K562 (cell line): ENCODE measurements around the gene PAFAH1B2. TPM values are rescaled to one million over a fixed set of nuclear protein-coding genes. Genes with fewer than 3 reads are reported as not detected.

ENCODE experiments used
- BCOR ChIP-seq: fragments of 450-650 bp; IDR thresholded peaks from 2 replicates; pipeline ENCODE4 v1.6.1; 2016
- DACH1 ChIP-seq: fragments of 450-650 bp; IDR thresholded peaks from 2 replicates; pipeline ENCODE4 v1.6.1; 2018; ENCODE audit not compliant: partially characterized antibody
- E2F1 ChIP-seq: sonication (generic); formaldehyde crosslinking; IDR thresholded peaks from 2 replicates; pipeline ENCODE4 v1.8.1; 2023; ENCODE audit warnings: mild to moderate bottlenecking, missing genetic modification reagents, moderate library complexity
- GABPB1 ChIP-seq: sonication (generic); formaldehyde crosslinking; IDR thresholded peaks from 2 replicates; pipeline ENCODE4 v1.8.0; 2022; ENCODE audit warnings: mild to moderate bottlenecking, missing genetic modification reagents
- KDM2B ChIP-seq: fragments of 250-450 bp; sonication (Bioruptor Pico); IDR thresholded peaks from 2 replicates; pipeline ENCODE4 v1.8.0; 2021; ENCODE audit warnings: mild to moderate bottlenecking, moderate library complexity
- KHSRP ChIP-seq: fragments of 450-650 bp; IDR thresholded peaks from 2 replicates; pipeline ENCODE4 v1.6.1; 2017
- MCM2 ChIP-seq: fragments of 450-650 bp; IDR thresholded peaks from 2 replicates; pipeline ENCODE4 v1.6.1; 2017; ENCODE audit warnings: low read depth, mild to moderate bottlenecking
- MEF2A ChIP-seq: IDR thresholded peaks from 2 replicates; pipeline ENCODE4 v1.6.1; 2011; ENCODE audit warnings: low read depth, mild to moderate bottlenecking, low read length, moderate library complexity; ENCODE audit not compliant: control insufficient read depth
- NFE2 ChIP-seq: IDR thresholded peaks from 2 replicates; pipeline ENCODE4 v1.6.1; 2014; ENCODE audit warnings: antibody characterized with exemption, low read depth
- PKNOX1 ChIP-seq: fragments of 450-650 bp; IDR thresholded peaks from 2 replicates; pipeline ENCODE4 v1.6.1; 2016
- SMAD1 ChIP-seq: fragments of 150-350 bp; IDR thresholded peaks from 2 replicates; pipeline ENCODE4 v1.6.1; 2014; ENCODE audit warnings: low read length, low read depth; ENCODE audit not compliant: partially characterized antibody
- SRSF9 ChIP-seq: fragments of 200-400 bp; formaldehyde crosslinking; IDR thresholded peaks from 2 replicates; pipeline ENCODE4 v1.6.1; 2017; ENCODE audit warnings: low read depth, low read length, borderline replicate concordance
- TFAP4 ChIP-seq: sonication (generic); formaldehyde crosslinking; IDR thresholded peaks from 2 replicates; pipeline ENCODE4 v1.8.0; 2022; ENCODE audit warnings: missing genetic modification reagents, mild to moderate bottlenecking, moderate library complexity, borderline replicate concordance
- U2AF1 ChIP-seq: fragments of 200-400 bp; formaldehyde crosslinking; optimal IDR thresholded peaks from 2 replicates; pipeline ENCODE3; 2017; ENCODE audit warnings: mild to moderate bottlenecking, low read depth, low read length, moderate library complexity
- ZNF436 ChIP-seq: fragments of 250-450, 450-650 bp; sonication (Bioruptor Pico); formaldehyde crosslinking; IDR thresholded peaks from 2 replicates; pipeline ENCODE4 v1.7.0; 2020; ENCODE audit warnings: mild to moderate bottlenecking
- polyA plus RNA-seq, 8 experiments: library from polyadenylated mRNA; depleted of rRNA in 4 of 8; stranded (reverse) in 5 of 8; unstranded in 3 of 8; fragments of >200 nt; fragmentation: Nextera tagmentation in 2 of 8; fragmentation: Illumina TruSeq in 1 of 8; extraction: Ambion mirVana in 2 of 8; extraction: Trizol in 1 of 8; gene quantifications; 2 replicates each; pipeline versions ENCODE4 v1.2.1 to v1.2.3, GENCODE V29; 2011 to 2014; ENCODE audit warnings: inconsistent platforms in 1 of 8, missing spikeins in 1 of 8
- total RNA-seq, 7 experiments: library from RNA; depleted of rRNA in 6 of 7; stranded (reverse); fragments of >200 nt in 6 of 7; fragmentation: Illumina TruSeq in 2 of 7; extraction: Trizol in 2 of 7; gene quantifications; 2 replicates each; pipeline versions ENCODE4 v1.2.1 to v1.2.3, GENCODE V29; 2011 to 2021; ENCODE audit warnings: low replicate concordance in 1 of 7
- TF ChIP-seq, protein P1 (sequence below): fragments of 250-450 bp; sonication (Bioruptor Pico); IDR thresholded peaks from 2 replicates; pipeline ENCODE4 v1.8.0; 2021; ENCODE audit warnings: moderate library complexity, mild to moderate bottlenecking, inconsistent platforms
- TF ChIP-seq, protein P2 (sequence below): sonication (generic); formaldehyde crosslinking; IDR thresholded peaks from 2 replicates; pipeline ENCODE4 v1.8.1; 2023; ENCODE audit warnings: mild to moderate bottlenecking, missing genetic modification reagents
- TF ChIP-seq, protein P3 (sequence below): fragments of 250-450 bp; sonication (Bioruptor Pico); IDR thresholded peaks from 2 replicates; pipeline ENCODE4 v1.8.0; 2022; ENCODE audit warnings: moderate library complexity, mild to moderate bottlenecking, inconsistent platforms
- TF ChIP-seq, protein P4 (sequence below): sonication (generic); formaldehyde crosslinking; IDR thresholded peaks from 2 replicates; pipeline ENCODE4 v1.8.0; 2022; ENCODE audit warnings: missing genetic modification reagents, mild to moderate bottlenecking, borderline replicate concordance

PAFAH1B2 gene
- total and polyA plus RNA-seq, 9 of the 15 experiments (the other 6 are each of a cell fraction or from before 2014, with no cell fraction given): 27.8 to 94.7 (median 64.9) TPM

DNA sequence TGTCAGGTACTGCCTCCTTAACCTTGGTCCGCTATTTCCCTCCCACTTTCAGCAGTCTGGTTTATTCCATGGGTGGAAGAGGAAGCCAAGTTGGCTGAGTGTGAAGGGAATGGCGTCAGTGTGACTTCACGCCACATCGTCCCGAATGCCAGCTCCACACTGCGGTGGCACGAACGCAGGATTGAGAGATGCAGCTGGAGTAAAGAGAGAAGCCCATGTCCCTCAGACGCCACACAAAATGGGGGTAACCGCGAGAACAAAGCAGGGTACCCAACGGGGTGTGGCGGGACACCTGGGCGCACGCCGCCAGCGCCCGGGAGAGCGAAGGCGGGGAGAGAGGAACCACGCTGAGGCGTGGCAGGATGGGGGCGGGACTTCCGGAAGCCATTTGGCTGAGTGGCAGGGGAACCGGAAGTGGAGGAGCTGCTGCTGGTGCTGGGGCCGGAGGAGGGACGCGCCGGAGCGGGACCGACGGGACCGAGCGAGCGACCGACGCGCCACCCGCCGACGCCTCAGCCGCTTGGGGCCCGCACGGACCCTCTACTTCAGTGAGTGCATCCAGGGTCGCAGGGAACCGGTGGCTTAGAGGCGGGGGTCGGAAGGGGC, at the start of gene PAFAH1B2 (continued):
- TF ChIP-seq, protein P1, sequence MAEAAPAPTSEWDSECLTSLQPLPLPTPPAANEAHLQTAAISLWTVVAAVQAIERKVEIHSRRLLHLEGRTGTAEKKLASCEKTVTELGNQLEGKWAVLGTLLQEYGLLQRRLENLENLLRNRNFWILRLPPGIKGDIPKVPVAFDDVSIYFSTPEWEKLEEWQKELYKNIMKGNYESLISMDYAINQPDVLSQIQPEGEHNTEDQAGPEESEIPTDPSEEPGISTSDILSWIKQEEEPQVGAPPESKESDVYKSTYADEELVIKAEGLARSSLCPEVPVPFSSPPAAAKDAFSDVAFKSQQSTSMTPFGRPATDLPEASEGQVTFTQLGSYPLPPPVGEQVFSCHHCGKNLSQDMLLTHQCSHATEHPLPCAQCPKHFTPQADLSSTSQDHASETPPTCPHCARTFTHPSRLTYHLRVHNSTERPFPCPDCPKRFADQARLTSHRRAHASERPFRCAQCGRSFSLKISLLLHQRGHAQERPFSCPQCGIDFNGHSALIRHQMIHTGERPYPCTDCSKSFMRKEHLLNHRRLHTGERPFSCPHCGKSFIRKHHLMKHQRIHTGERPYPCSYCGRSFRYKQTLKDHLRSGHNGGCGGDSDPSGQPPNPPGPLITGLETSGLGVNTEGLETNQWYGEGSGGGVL: no peak
- TF ChIP-seq MCM2 (no peak), ZNF436 (CRISPR knock-in tag) (no peak), SMAD1 (peak; percentile 33), E2F1 (CRISPR knock-in tag) (no peak; the same call in 1 of the 2 replicates), MEF2A (no peak), KDM2B (no peak), BCOR (peak; percentile 51; the same call in 1 of the 2 replicates), KHSRP (no peak), SRSF9 (no peak), PKNOX1 (peak; percentile 99), NFE2 (no peak), TFAP4 (CRISPR knock-in tag) (peak; percentile 92), GABPB1 (CRISPR knock-in tag) (peak; percentile 99), DACH1 (peak; percentile 49), U2AF1 (no peak)
- TF ChIP-seq, protein P2, sequence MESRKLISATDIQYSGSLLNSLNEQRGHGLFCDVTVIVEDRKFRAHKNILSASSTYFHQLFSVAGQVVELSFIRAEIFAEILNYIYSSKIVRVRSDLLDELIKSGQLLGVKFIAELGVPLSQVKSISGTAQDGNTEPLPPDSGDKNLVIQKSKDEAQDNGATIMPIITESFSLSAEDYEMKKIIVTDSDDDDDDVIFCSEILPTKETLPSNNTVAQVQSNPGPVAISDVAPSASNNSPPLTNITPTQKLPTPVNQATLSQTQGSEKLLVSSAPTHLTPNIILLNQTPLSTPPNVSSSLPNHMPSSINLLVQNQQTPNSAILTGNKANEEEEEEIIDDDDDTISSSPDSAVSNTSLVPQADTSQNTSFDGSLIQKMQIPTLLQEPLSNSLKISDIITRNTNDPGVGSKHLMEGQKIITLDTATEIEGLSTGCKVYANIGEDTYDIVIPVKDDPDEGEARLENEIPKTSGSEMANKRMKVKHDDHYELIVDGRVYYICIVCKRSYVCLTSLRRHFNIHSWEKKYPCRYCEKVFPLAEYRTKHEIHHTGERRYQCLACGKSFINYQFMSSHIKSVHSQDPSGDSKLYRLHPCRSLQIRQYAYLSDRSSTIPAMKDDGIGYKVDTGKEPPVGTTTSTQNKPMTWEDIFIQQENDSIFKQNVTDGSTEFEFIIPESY (CRISPR knock-in tag): peak; percentile 54
- TF ChIP-seq, protein P3, sequence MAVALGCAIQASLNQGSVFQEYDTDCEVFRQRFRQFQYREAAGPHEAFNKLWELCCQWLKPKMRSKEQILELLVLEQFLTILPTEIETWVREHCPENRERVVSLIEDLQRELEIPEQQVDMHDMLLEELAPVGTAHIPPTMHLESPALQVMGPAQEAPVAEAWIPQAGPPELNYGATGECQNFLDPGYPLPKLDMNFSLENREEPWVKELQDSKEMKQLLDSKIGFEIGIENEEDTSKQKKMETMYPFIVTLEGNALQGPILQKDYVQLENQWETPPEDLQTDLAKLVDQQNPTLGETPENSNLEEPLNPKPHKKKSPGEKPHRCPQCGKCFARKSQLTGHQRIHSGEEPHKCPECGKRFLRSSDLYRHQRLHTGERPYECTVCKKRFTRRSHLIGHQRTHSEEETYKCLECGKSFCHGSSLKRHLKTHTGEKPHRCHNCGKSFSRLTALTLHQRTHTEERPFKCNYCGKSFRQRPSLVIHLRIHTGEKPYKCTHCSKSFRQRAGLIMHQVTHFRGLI: no peak
- TF ChIP-seq, protein P4, sequence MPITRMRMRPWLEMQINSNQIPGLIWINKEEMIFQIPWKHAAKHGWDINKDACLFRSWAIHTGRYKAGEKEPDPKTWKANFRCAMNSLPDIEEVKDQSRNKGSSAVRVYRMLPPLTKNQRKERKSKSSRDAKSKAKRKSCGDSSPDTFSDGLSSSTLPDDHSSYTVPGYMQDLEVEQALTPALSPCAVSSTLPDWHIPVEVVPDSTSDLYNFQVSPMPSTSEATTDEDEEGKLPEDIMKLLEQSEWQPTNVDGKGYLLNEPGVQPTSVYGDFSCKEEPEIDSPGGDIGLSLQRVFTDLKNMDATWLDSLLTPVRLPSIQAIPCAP (CRISPR knock-in tag): no peak
